ENCODE measurements around the gene RBX1.
"Not testable (repeated sequence)": the region's sequence is repeated elsewhere in the genome, so short reads cannot be mapped to it uniquely, and the experiment has no call there.

RBX1 gene

GRCh38 chr22:40973144-40973543 is 22.0 kb downstream of the RBX1 start:
- DNase-seq = no peak

- no peak for DNase-seq
These were observed 24.2 kb downstream of the RBX1 start for GRCh38 chr22:40975366-40975765.

GRCh38 chr22:40976866-40977700 is 25.9 kb downstream of the RBX1 start:
- no peak for DNase-seq

GRCh38 chr22:40979198-40979597 is 28.0 kb downstream of the RBX1 start:
- DNase-seq = no peak

GRCh38 chr22:40979871-40980270 is 28.7 kb downstream of the RBX1 start:
- no peak for DNase-seq

GRCh38 chr22:40982482-40983385 is 31.6 kb downstream of the RBX1 start:
- no peak for DNase-seq

- no peak for DNase-seq
These were observed 40.1 kb downstream of the RBX1 start for GRCh38 chr22:40991298-40991697.

GRCh38 chr22:40995821-40996220 is 44.6 kb downstream of the RBX1 start:
- DNase-seq = no peak

- DNase-seq = no peak
These were observed 46.3 kb downstream of the RBX1 start for GRCh38 chr22:40997520-40997919.

GRCh38 chr22:41000040-41000565 is 48.9 kb downstream of the RBX1 start:
- no peak for DNase-seq

GRCh38 chr22:41000941-41001721 is 50.0 kb downstream of the RBX1 start:
- no peak for DNase-seq

- no peak for DNase-seq
These were observed 50.5 kb downstream of the RBX1 start for GRCh38 chr22:41001722-41002122.

GRCh38 chr22:41002386-41002785 is 51.2 kb downstream of the RBX1 start:
- not testable (repeated sequence) for DNase-seq

- no peak for DNase-seq
These were observed 51.9 kb downstream of the RBX1 start for GRCh38 chr22:41003066-41003465.

GRCh38 chr22:41003976-41004375 is 52.8 kb downstream of the RBX1 start:
- DNase-seq = no peak

- no peak for DNase-seq
These were observed 58.2 kb downstream of the RBX1 start for GRCh38 chr22:41009222-41009948.

- DNase-seq = no peak
These were observed 63.8 kb downstream of the RBX1 start for GRCh38 chr22:41015003-41015402.

- peak in 1 of 2 experiments; percentile 33 for DNase-seq
These were observed 70.0 kb downstream of the RBX1 start for GRCh38 chr22:41021061-41021612.

GRCh38 chr22:41021613-41022454 is 70.7 kb downstream of the RBX1 start:
- DNase-seq = peak; percentile 77

GRCh38 chr22:41022470-41023298 is 71.5 kb downstream of the RBX1 start:
- DNase-seq = peak; percentile 86 to 88
